ENCODE results near the gene TUBA1B.

TUBA1B gene

DNA sequence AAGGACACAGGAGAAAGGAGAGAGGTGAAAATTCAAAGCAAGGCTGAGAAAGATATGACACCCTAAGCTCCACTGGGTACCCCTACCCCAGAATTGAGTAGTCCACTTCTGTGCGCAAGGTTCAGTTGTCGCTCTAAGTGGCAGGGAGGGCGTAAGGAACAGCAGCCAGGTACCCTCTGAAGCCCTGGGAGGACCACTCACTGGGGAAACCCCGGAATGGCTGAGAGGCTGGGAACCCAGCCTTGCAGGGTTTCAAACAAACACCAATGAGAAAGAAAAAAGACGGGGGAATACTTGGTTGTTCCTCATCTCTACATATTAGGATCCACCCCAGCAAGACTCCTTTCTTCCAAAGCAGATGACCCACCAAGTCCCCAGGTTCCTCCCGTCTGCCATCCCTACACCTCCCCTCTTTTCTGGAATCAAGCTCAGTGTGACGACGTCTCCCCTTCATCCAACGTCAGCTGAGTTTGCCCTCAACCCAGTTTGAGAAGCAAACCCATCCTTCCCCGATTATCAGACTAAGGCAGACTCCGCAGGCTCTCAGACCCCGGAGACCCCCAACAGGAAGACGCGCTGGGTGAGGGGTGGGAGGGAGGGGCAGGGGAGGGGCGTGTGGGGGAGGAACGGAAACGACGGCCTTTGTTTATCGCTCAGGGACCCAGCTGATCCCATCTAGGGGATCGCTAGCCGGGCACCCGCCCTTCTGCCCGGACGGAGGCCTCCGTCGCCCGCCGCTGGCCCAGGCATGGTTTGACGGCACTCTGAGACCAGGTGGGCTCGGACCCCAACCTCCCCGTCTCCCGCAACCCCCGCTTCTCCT lies 21.3 kb downstream of the TUBA1B start:
- Histone ChIP-seq H3K18ac (ENCODE audit: low read depth in 1 of 2, low read length in 2 of 2) (peak overlapping the region; percentile 78 to 99), H2BK120ac (ENCODE audit: low read depth, low read length) (peak overlapping the region; percentile 64), H4K91ac (ENCODE audit: low read length) (peak overlapping the region; percentile 74), H3K9me3 (ENCODE audit: control insufficient read depth, low read length) (no peaks in the 10 kb centered on the region), H3K14ac (ENCODE audit: low read length in 2 of 2) (peak overlapping the region in 1 of 2 experiments; percentile 98), H3K4me2 (ENCODE audit: low read length, poor library complexity, severe bottlenecking) (peak overlapping the region; percentile 77), H3K4ac (ENCODE audit: low read depth in 1 of 2, low read length in 2 of 2) (peak overlapping the region; percentile 68 to 87), H3K4me1 (ENCODE audit: control insufficient read depth, insufficient read depth, low read depth, low read length) (peaks cover 16% of the 10 kb centered on the region), H4K8ac (ENCODE audit: low read length) (peak overlapping the region; percentile 85), H3K23ac (ENCODE audit: low read length in 2 of 2) (peak overlapping the region in 1 of 2 experiments; percentile 99), H3K9ac (ENCODE audit: low read length) (peak overlapping the region; percentile 95), H3K79me1 (replicated peaks; ENCODE audit: low read length, poor library complexity, severe bottlenecking) (peaks cover 29% of the 10 kb centered on the region), H3K27ac (ENCODE audit: low read length, poor library complexity, severe bottlenecking) (peak overlapping the region; percentile 73), H3K4me3 (ENCODE audit: insufficient read depth in 1 of 2, low read depth in 1 of 2, low read length in 2 of 2) (peak overlapping the region; percentile 77 to 99), H2AFZ (ENCODE audit: low read depth, low read length) (peak overlapping the region; percentile 72), H2AK5ac (ENCODE audit: low read length, severe bottlenecking) (no peak overlapping the region), H2BK15ac (ENCODE audit: low read depth, poor library complexity, severe bottlenecking) (no peak overlapping the region), H3K27me3 (ENCODE audit: control insufficient read depth in 1 of 2, insufficient read depth in 1 of 2, low read length in 2 of 2) (no peaks in the 10 kb centered on the region), H2BK5ac (ENCODE audit: low read depth, low read length, poor library complexity, severe bottlenecking) (peak overlapping the region; percentile 47), H2BK12ac (ENCODE audit: low read length in 2 of 2) (peak overlapping the region in 1 of 2 experiments; percentile 61), H3K36me3 (ENCODE audit: control insufficient read depth in 1 of 2, insufficient read depth in 2 of 2, low read depth in 1 of 2, low read length in 2 of 2) (peaks cover 16 to 20% of the 10 kb centered on the region in 2 experiments)
- 10% methylated on average over 30 of the region's 33 CpGs for WGBS
- peak; percentile 48 for DNase-seq

DNA sequence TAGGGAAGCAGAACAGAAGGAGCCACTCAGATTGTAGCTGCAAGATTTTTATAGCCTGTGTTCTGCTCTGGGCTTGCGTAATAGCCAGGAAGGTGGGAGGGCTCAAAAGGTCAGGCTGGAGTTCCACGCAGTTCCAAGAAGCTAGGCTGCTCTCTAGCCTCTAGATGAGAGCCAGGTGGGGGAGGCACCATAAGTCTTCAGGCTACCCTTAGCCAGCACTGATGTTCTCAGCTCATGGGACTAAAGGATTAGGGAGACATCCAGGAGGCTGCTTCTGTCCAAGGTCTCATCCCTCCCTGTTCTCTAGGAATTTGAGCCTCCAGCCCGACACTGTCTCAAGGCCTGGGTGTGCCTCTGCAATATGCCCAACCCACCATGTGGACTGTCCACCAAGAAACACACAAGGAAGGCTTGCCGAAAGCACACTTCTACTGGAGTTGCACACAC lies 22.2 kb downstream of the TUBA1B start:
- 42% methylated on average over 4 of the region's 4 CpGs for WGBS

DNA sequence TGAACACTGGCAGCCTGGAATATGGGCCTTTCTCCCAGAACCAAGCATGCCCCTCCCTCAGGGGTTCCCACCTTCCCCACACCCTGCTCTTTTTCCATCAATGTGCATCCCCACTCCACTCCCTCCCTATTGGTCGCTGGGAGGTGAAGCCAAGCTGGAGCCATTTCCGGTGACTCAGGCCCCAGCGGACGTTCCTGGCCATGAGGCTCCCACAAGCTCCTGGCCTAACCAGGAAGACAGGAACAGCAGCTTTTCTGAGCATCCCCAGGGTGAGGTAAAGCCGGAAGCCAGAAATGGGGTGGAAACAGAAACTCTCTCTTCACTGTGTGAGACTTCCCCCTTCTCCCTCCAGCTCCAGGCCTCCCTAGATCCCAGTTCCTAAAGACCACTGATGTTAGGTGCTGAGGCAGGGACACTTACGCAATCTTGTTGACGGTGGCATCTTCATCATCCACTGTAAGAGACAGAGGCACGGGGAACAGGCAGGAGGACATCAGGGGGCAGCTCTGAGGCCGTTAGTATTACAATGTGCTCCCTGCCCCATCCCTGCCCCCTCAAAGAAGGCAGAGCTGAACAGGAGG lies 25.6 kb downstream of the TUBA1B start:
- no peak overlapping the region for H4K91ac ChIP-seq (ENCODE audit: low read length)
- H4K8ac ChIP-seq (ENCODE audit: low read length), result no peak overlapping the region
- no peak overlapping the region for H2BK5ac ChIP-seq (ENCODE audit: low read depth, low read length, poor library complexity, severe bottlenecking)
- H2AFZ ChIP-seq (ENCODE audit: low read depth, low read length), result no peak overlapping the region
- no peak for DNase-seq
- H3K27ac ChIP-seq (ENCODE audit: low read length, poor library complexity, severe bottlenecking), result no peak overlapping the region
- no peak overlapping the region for H3K4me2 ChIP-seq (ENCODE audit: low read length, poor library complexity, severe bottlenecking)
- peak overlapping the region; percentile 64 for H3K9ac ChIP-seq (ENCODE audit: low read length)
- no peak overlapping the region for H2BK15ac ChIP-seq (ENCODE audit: low read depth, poor library complexity, severe bottlenecking)
- peak overlapping the region in 1 of 2 experiments; percentile 35 for H3K4me3 ChIP-seq (ENCODE audit: insufficient read depth in 1 of 2, low read depth in 1 of 2, low read length in 2 of 2)
- no peak overlapping the region for H3K4ac ChIP-seq (ENCODE audit: low read depth in 1 of 2, low read length in 2 of 2)
- no peak overlapping the region for H2AK5ac ChIP-seq (ENCODE audit: low read length, severe bottlenecking)
- peak overlapping the region in 1 of 2 experiments; percentile 26 for H2BK12ac ChIP-seq (ENCODE audit: low read length in 2 of 2)
- H3K14ac ChIP-seq (ENCODE audit: low read length in 2 of 2), result no peak overlapping the region
- no peak overlapping the region for H2BK120ac ChIP-seq (ENCODE audit: low read depth, low read length)
- no peak overlapping the region for H3K23ac ChIP-seq (ENCODE audit: low read length in 2 of 2)
- WGBS, result 77% methylated on average over 9 of the region's 9 CpGs
- no peaks in the 10 kb centered on the region for H3K9me3 ChIP-seq (ENCODE audit: control insufficient read depth, low read length)
- H3K27me3 ChIP-seq (ENCODE audit: control insufficient read depth in 1 of 2, insufficient read depth in 1 of 2, low read length in 2 of 2), result no peaks in the 10 kb centered on the region
- peaks cover 13% of the 10 kb centered on the region for H3K4me1 ChIP-seq (ENCODE audit: control insufficient read depth, insufficient read depth, low read depth, low read length)
- no peak overlapping the region for H3K18ac ChIP-seq (ENCODE audit: low read depth in 1 of 2, low read length in 2 of 2)
- peaks cover 59 to 60% of the 10 kb centered on the region in 2 experiments for H3K36me3 ChIP-seq (ENCODE audit: control insufficient read depth in 1 of 2, insufficient read depth in 2 of 2, low read depth in 1 of 2, low read length in 2 of 2)
- peaks cover 55% of the 10 kb centered on the region for H3K79me1 ChIP-seq (replicated peaks; ENCODE audit: low read length, poor library complexity, severe bottlenecking)

More for the DNA sequence above, 22.2 kb downstream of the TUBA1B start:
- H3K14ac ChIP-seq (ENCODE audit: low read length in 2 of 2), result no peak overlapping the region
- H2BK15ac ChIP-seq (ENCODE audit: low read depth, poor library complexity, severe bottlenecking), result no peak overlapping the region
- no peak overlapping the region for H3K4me2 ChIP-seq (ENCODE audit: low read length, poor library complexity, severe bottlenecking)
- no peak overlapping the region for H4K8ac ChIP-seq (ENCODE audit: low read length)
- no peak overlapping the region for H3K27ac ChIP-seq (ENCODE audit: low read length, poor library complexity, severe bottlenecking)
- peaks cover 16% of the 10 kb centered on the region for H3K4me1 ChIP-seq (ENCODE audit: control insufficient read depth, insufficient read depth, low read depth, low read length)
- no peak overlapping the region for H2AK5ac ChIP-seq (ENCODE audit: low read length, severe bottlenecking)
- no peak overlapping the region for H2BK12ac ChIP-seq (ENCODE audit: low read length in 2 of 2)
- no peak overlapping the region for H3K18ac ChIP-seq (ENCODE audit: low read depth in 1 of 2, low read length in 2 of 2)
- H3K36me3 ChIP-seq (ENCODE audit: control insufficient read depth in 1 of 2, insufficient read depth in 2 of 2, low read depth in 1 of 2, low read length in 2 of 2), result peaks cover 25 to 29% of the 10 kb centered on the region in 2 experiments
- peaks cover 36% of the 10 kb centered on the region for H3K79me1 ChIP-seq (replicated peaks; ENCODE audit: low read length, poor library complexity, severe bottlenecking)
- no peak overlapping the region for H2BK120ac ChIP-seq (ENCODE audit: low read depth, low read length)
- H2AFZ ChIP-seq (ENCODE audit: low read depth, low read length), result no peak overlapping the region
- peak overlapping the region in 1 of 2 experiments; percentile 99 for H3K4me3 ChIP-seq (ENCODE audit: insufficient read depth in 1 of 2, low read depth in 1 of 2, low read length in 2 of 2)
- H3K23ac ChIP-seq (ENCODE audit: low read length in 2 of 2), result no peak overlapping the region
- H3K4ac ChIP-seq (ENCODE audit: low read depth in 1 of 2, low read length in 2 of 2), result no peak overlapping the region
- H3K27me3 ChIP-seq (ENCODE audit: control insufficient read depth in 1 of 2, insufficient read depth in 1 of 2, low read length in 2 of 2), result no peaks in the 10 kb centered on the region
- H2BK5ac ChIP-seq (ENCODE audit: low read depth, low read length, poor library complexity, severe bottlenecking), result no peak overlapping the region
- no peak overlapping the region for H4K91ac ChIP-seq (ENCODE audit: low read length)
- peak; percentile 60 for DNase-seq
- no peaks in the 10 kb centered on the region for H3K9me3 ChIP-seq (ENCODE audit: control insufficient read depth, low read length)
- H3K9ac ChIP-seq (ENCODE audit: low read length), result peak overlapping the region; percentile 95

DNA sequence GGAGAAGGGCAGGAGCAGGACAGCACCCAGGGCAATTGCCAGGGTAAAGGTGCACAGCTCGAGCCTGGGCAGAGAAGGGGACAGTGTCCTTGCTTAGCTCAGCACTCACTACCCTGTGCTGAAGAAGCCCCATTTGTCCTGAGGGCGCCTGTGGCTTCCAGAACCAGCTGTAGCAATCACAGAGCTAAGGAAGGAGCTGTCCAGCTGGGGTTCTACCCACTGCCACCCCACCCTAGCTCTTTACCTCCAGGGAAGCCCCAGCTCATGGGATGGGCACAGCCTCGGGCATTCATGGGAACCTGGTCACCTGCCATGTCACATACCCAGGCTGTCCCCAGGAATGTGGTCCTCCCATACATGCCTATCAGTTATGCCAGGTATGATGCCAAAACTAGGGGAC lies 26.4 kb downstream of the TUBA1B start:
- 61% methylated on average over 3 of the region's 3 CpGs for WGBS
- Histone ChIP-seq H3K18ac (ENCODE audit: low read depth in 1 of 2, low read length in 2 of 2) (no peak overlapping the region), H3K27me3 (ENCODE audit: control insufficient read depth in 1 of 2, insufficient read depth in 1 of 2, low read length in 2 of 2) (no peaks in the 10 kb centered on the region), H2BK5ac (ENCODE audit: low read depth, low read length, poor library complexity, severe bottlenecking) (no peak overlapping the region), H4K8ac (ENCODE audit: low read length) (no peak overlapping the region), H3K9ac (ENCODE audit: low read length) (no peak overlapping the region), H3K23ac (ENCODE audit: low read length in 2 of 2) (no peak overlapping the region), H2BK120ac (ENCODE audit: low read depth, low read length) (no peak overlapping the region), H4K91ac (ENCODE audit: low read length) (no peak overlapping the region), H3K79me1 (replicated peaks; ENCODE audit: low read length, poor library complexity, severe bottlenecking) (peaks cover 55% of the 10 kb centered on the region), H3K9me3 (ENCODE audit: control insufficient read depth, low read length) (no peaks in the 10 kb centered on the region), H2AFZ (ENCODE audit: low read depth, low read length) (no peak overlapping the region), H3K14ac (ENCODE audit: low read length in 2 of 2) (no peak overlapping the region), H3K27ac (ENCODE audit: low read length, poor library complexity, severe bottlenecking) (no peak overlapping the region), H3K36me3 (ENCODE audit: control insufficient read depth in 1 of 2, insufficient read depth in 2 of 2, low read depth in 1 of 2, low read length in 2 of 2) (peaks cover 65 to 67% of the 10 kb centered on the region in 2 experiments), H3K4me1 (ENCODE audit: control insufficient read depth, insufficient read depth, low read depth, low read length) (peaks cover 13% of the 10 kb centered on the region), H3K4ac (ENCODE audit: low read depth in 1 of 2, low read length in 2 of 2) (no peak overlapping the region), H3K4me3 (ENCODE audit: insufficient read depth in 1 of 2, low read depth in 1 of 2, low read length in 2 of 2) (no peak overlapping the region), H2BK15ac (ENCODE audit: low read depth, poor library complexity, severe bottlenecking) (no peak overlapping the region), H3K4me2 (ENCODE audit: low read length, poor library complexity, severe bottlenecking) (no peak overlapping the region), H2BK12ac (ENCODE audit: low read length in 2 of 2) (no peak overlapping the region), H2AK5ac (ENCODE audit: low read length, severe bottlenecking) (no peak overlapping the region)
- DNase-seq, result no peak
